Measurements from ENCODE around the gene ITGAV. TPM values are rescaled to one million over a fixed set of nuclear protein-coding genes. Genes with fewer than 3 reads are reported as not detected.
A peak's percentile ranks its signal among the peaks of the same experiment; 100 is the strongest.

Gene ITGAV
- total and polyA plus RNA-seq, 2 of the 4 experiments (the other 2 are of a cell fraction), result 45.8 to 181 TPM

DNA sequence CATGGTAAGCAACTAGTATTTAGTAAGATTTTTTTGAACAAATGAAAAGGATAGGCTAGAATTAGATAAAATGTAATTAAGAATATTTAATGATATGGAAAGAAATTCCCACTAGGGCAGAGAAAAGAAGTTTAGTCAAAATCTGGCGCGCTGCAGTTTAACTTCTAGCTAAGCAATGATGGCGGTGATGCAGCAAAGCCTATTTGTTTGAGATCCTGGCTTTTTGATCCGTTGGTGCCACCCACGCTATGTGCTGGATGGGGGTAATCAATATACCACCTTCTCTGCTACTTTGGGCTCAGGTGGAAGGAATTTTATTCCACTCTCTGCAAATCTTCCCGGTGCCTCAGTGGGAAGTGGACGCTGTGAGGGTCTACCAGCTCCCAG, 103.6 kb downstream of the ITGAV start:
- H2BK15ac ChIP-seq (ENCODE audit: low read depth, low read length), result no peak overlapping the region
- no peak overlapping the region for H3K23ac ChIP-seq (ENCODE audit: low read depth, low read length)
- no peaks in the 10 kb centered on the region for H3K27me3 ChIP-seq (ENCODE audit: control insufficient read depth, insufficient read depth, low read length)
- no peak overlapping the region for H2BK5ac ChIP-seq (ENCODE audit: low read depth, low read length, poor library complexity, severe bottlenecking)
- DNase-seq (no peak), ATAC-seq (ENCODE audit: low read depth) (no peak)
- H3K79me1 ChIP-seq (ENCODE audit: low read depth in 1 of 2, low read length in 2 of 2), result peaks cover 0 to 9% of the 10 kb centered on the region in 2 experiments; a peak in 3 of 4 replicates
- H3K56ac ChIP-seq (ENCODE audit: extremely low read depth, insufficient read depth, low read length), result no peak overlapping the region
- H3K14ac ChIP-seq (replicated peaks; ENCODE audit: low read depth, low read length), result no peak overlapping the region
- H3K9ac ChIP-seq (ENCODE audit: low read depth, low read length), result peak overlapping the region; percentile 3
- H3K4me3 ChIP-seq (ENCODE audit: insufficient read depth, low read depth, low read length), result peak overlapping the region; percentile 65
- no peak overlapping the region for H3K27ac ChIP-seq (ENCODE audit: insufficient read depth, low read length)
- no CpG with 5 or more reads among the region's 7 CpGs for WGBS, 2 experiments (ENCODE audit: extremely low coverage in 2 of 2, insufficient read length in 1 of 2)
- ChIA-PET POLR2A (ENCODE audit: unreplicated experiment) (no interaction called here), CTCF (no interaction called here)
- no peak overlapping the region for H4K5ac ChIP-seq (ENCODE audit: low read depth, low read length)
- no peak overlapping the region for H4K91ac ChIP-seq (ENCODE audit: insufficient read depth, low read depth, low read length)
- H3K4ac ChIP-seq (ENCODE audit: low read depth, low read length), result no peak overlapping the region
- H3K9me3 ChIP-seq (ENCODE audit: control insufficient read depth, insufficient read depth, low read length), result no peaks in the 10 kb centered on the region
- H3K4me2 ChIP-seq (ENCODE audit: low read depth, low read length), result peak overlapping the region; percentile 17
- in situ Hi-C loops (cut with MboI; ENCODE audit: low sequenced_read_pairs), result no loop called here
- BruUV-seq (replicated peaks), result no TSS peak
- H4K20me1 ChIP-seq (ENCODE audit: insufficient read depth, low read length), result no peaks in the 10 kb centered on the region
- H2BK120ac ChIP-seq (ENCODE audit: low read depth, low read length), result no peak overlapping the region
- TF ChIP-seq MAFK (IDR thresholded peaks at IDR 0.05; ENCODE audit: low read depth, low read length) (no peak), MXI1 (IDR thresholded peaks at IDR 0.05; ENCODE audit: borderline replicate concordance, low read depth, low read length) (no peak), CHD1 (IDR thresholded peaks at IDR 0.05; ENCODE audit: low read depth, low read length) (no peak), RFX5 (IDR thresholded peaks at IDR 0.05; ENCODE audit: low read depth, low read length) (no peak)
- TF ChIP-seq, protein P1, sequence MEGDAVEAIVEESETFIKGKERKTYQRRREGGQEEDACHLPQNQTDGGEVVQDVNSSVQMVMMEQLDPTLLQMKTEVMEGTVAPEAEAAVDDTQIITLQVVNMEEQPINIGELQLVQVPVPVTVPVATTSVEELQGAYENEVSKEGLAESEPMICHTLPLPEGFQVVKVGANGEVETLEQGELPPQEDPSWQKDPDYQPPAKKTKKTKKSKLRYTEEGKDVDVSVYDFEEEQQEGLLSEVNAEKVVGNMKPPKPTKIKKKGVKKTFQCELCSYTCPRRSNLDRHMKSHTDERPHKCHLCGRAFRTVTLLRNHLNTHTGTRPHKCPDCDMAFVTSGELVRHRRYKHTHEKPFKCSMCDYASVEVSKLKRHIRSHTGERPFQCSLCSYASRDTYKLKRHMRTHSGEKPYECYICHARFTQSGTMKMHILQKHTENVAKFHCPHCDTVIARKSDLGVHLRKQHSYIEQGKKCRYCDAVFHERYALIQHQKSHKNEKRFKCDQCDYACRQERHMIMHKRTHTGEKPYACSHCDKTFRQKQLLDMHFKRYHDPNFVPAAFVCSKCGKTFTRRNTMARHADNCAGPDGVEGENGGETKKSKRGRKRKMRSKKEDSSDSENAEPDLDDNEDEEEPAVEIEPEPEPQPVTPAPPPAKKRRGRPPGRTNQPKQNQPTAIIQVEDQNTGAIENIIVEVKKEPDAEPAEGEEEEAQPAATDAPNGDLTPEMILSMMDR (conservative IDR thresholded peaks at IDR 0.05; ENCODE audit: low read depth, low read length), result no peak
- TF ChIP-seq, protein P2, sequence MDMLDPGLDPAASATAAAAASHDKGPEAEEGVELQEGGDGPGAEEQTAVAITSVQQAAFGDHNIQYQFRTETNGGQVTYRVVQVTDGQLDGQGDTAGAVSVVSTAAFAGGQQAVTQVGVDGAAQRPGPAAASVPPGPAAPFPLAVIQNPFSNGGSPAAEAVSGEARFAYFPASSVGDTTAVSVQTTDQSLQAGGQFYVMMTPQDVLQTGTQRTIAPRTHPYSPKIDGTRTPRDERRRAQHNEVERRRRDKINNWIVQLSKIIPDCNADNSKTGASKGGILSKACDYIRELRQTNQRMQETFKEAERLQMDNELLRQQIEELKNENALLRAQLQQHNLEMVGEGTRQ (IDR thresholded peaks at IDR 0.05; ENCODE audit: low read depth, low read length), result no peak
- H4K8ac ChIP-seq (ENCODE audit: low read depth in 2 of 2, low read length in 2 of 2), result 0 out of 4 replicates have a peak overlapping the region, but pooled peaks of 1 of the 2 experiments have one; percentile 74
- no peak overlapping the region for H2BK20ac ChIP-seq (ENCODE audit: low read depth, low read length)
- H3K36me3 ChIP-seq (ENCODE audit: control insufficient read depth, insufficient read depth, low read length), result no peaks in the 10 kb centered on the region
- intact Hi-C loops (cut with micrococcal nuclease), result no loop called here
- no peak overlapping the region for H2AK9ac ChIP-seq (replicated peaks; ENCODE audit: low read depth, low read length, poor library complexity)
- H3K9me1 ChIP-seq (ENCODE audit: insufficient read depth, low read length), result no peaks in the 10 kb centered on the region
- H2AFZ ChIP-seq (replicated peaks; ENCODE audit: low read length, poor library complexity), result peak overlapping the region; percentile 97
- H3K18ac ChIP-seq (ENCODE audit: low read depth, low read length), result no peak overlapping the region
- dilution Hi-C loops (cut with HindIII; ENCODE audit: low sequenced_read_pairs, unreplicated experiment), result no loop called here
- H2AK5ac ChIP-seq (ENCODE audit: low read depth, low read length), result no peak overlapping the region
- H3K4me1 ChIP-seq (ENCODE audit: control insufficient read depth, insufficient read depth, low read length), result no peaks in the 10 kb centered on the region
